Spinal cord (tissue), 10 donors: Measurements from ENCODE around the gene GSG1L. TPM values are rescaled to one million over a fixed set of nuclear protein-coding genes. Genes with fewer than 3 reads are reported as not detected.

Experiments used
- DNase-seq, 6 donors: peaks; one replicate each; pipeline versions ENCODE4 v3.0.0 to v3.0.0-alpha.2; 2013 to 2015; ENCODE audit warnings: low spot score in 6 of 6, low read depth in 4 of 6
- H3K27ac ChIP-seq: one replicate; pipeline ENCODE4 v1.5.1; 2013; ENCODE audit warnings: low read depth, low read length, control low read depth
- H3K27me3 ChIP-seq: one replicate; pipeline ENCODE4 v1.6.1; 2013; ENCODE audit warnings: low read length; ENCODE audit not compliant: control insufficient read depth, insufficient read depth
- H3K36me3 ChIP-seq: one replicate; pipeline ENCODE4 v1.6.1; 2013; ENCODE audit warnings: low read length; ENCODE audit not compliant: control insufficient read depth, insufficient read depth
- H3K4me1 ChIP-seq: one replicate; pipeline ENCODE4 v1.6.1; 2013; ENCODE audit warnings: low read length; ENCODE audit not compliant: control insufficient read depth, insufficient read depth
- H3K4me3 ChIP-seq: one replicate; pipeline ENCODE4 v1.5.1; 2013; ENCODE audit warnings: low read depth, low read length, control low read depth
- H3K9me3 ChIP-seq: one replicate; pipeline ENCODE4 v1.6.1; 2013; ENCODE audit warnings: low read length; ENCODE audit not compliant: control insufficient read depth, insufficient read depth
- WGBS: methylation state at CpG from one replicate; pipeline ENCODE4 v1.1.5; 2013; ENCODE audit warnings: missing lambda C conversion rate; ENCODE audit not compliant: insufficient coverage; 5-methylcytosine and 5-hydroxymethylcytosine counted together
- polyA plus RNA-seq, 2 donors: library from polyadenylated mRNA; unstranded; fragments of 120-200 nt; gene quantifications; one replicate each; pipeline ENCODE4 v1.2.1, GENCODE V29; 2013; ENCODE audit not compliant: insufficient read length in 2 of 2
- total RNA-seq, 2 donors: library from RNA; depleted of rRNA in 1 of 2; stranded (reverse); fragments of 120-200 nt in 1 of 2; fragments of >200 nt in 1 of 2; gene quantifications; one replicate each; pipeline versions ENCODE4 v1.2.3 to v1.2.4, GENCODE V29; 2013 to 2014
- donor health status: healthy.

GSG1L gene
- total and polyA plus RNA-seq, 4 donors, result 7.5 to 26.1 (median 18.0) TPM

DNA sequence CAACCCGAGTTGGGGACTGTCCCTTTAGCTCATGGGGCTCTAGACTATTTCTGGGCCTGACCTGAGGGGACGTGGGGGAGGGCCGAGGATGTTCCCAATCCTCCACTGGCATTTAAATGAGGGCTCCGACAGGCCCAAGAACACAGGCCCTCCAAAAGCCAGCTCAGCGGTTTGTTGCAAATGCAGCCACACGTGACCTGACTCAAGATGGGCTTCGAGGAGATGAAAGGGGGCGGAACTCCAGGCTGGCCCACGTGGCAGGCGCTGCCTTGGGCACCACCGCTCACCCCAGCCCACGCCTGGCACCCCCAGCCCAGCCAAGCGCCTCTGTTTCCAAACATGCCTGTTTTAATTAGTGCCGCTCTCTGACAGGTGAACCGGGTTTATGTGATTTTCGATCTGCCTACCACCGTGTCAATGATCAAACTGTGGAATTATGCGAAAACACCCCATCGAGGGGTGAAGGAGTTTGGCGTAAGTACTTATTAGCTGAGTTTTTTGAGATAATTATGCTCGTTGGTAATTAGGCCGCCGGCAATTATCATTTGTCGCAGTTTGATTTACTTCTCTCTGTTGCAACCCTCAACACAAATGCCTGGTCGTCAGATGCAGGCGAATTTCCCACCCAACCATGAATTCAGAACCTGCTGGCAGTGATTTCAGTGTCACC lies 286.8 kb downstream of the GSG1L start:
- Histone ChIP-seq H3K9me3 (no peaks in the 10 kb centered on the region), H3K4me3 (no peak overlapping the region), H3K27me3 (no peaks in the 10 kb centered on the region), H3K36me3 (peaks cover 58% of the 10 kb centered on the region), H3K27ac (no peak overlapping the region), H3K4me1 (peaks cover 68% of the 10 kb centered on the region)
- peak in 4 of 6 donors; percentile 48 to 89 (median 69) for DNase-seq
- 41% methylated on average over 17 of the region's 26 CpGs for WGBS

GRCh38 chr16:27775254-27775653 lies 288.3 kb downstream of the GSG1L start:
- H3K36me3 ChIP-seq, result peaks cover 72% of the 10 kb centered on the region
- no peak for DNase-seq
- no peak overlapping the region for H3K4me3 ChIP-seq
- H3K4me1 ChIP-seq, result peaks cover 68% of the 10 kb centered on the region
- 96% methylated on average over 7 of the region's 8 CpGs for WGBS
- H3K27ac ChIP-seq, result no peak overlapping the region
- no peaks in the 10 kb centered on the region for H3K27me3 ChIP-seq
- no peaks in the 10 kb centered on the region for H3K9me3 ChIP-seq

GRCh38 chr16:27774779-27775178 lies 288.7 kb downstream of the GSG1L start:
- Histone ChIP-seq H3K4me1 (peaks cover 65% of the 10 kb centered on the region), H3K27ac (no peak overlapping the region), H3K36me3 (peaks cover 75% of the 10 kb centered on the region), H3K9me3 (no peaks in the 10 kb centered on the region), H3K27me3 (no peaks in the 10 kb centered on the region), H3K4me3 (no peak overlapping the region)
- 87% methylated on average over 22 of the region's 22 CpGs for WGBS
- no peak for DNase-seq

DNA sequence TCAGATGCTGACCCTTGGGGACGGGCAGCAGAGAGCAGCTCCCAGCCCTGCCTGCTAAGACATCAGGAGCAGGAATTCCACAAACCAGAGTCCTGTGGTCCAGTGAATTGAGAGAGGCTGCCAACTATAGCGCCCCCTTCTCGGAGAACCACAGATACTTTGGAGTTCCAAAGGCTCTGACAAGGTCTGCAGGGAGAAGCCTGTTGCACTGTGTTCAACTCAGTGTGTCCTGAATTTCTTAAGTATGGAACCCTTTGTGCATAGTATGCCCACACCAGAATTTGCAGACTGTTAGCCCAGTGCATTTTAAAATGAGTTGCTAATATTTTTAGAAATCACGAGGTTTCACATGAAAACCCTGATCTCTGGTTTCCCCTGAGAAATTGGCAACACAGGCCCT lies 290.2 kb downstream of the GSG1L start:
- no peak for DNase-seq
- H3K4me1 ChIP-seq, result peaks cover 55% of the 10 kb centered on the region
- no peaks in the 10 kb centered on the region for H3K27me3 ChIP-seq
- WGBS, result 94% methylated on average over 3 of the region's 4 CpGs
- H3K36me3 ChIP-seq, result peaks cover 76% of the 10 kb centered on the region
- H3K9me3 ChIP-seq, result no peaks in the 10 kb centered on the region
- H3K27ac ChIP-seq, result no peak overlapping the region
- no peak overlapping the region for H3K4me3 ChIP-seq

- peaks cover 75% of the 10 kb centered on the region for H3K36me3 ChIP-seq
- H3K4me1 ChIP-seq, result peaks cover 45% of the 10 kb centered on the region
- 88% methylated on average over 6 of the region's 8 CpGs for WGBS
- H3K4me3 ChIP-seq, result no peak overlapping the region
- no peaks in the 10 kb centered on the region for H3K9me3 ChIP-seq
- no peak overlapping the region for H3K27ac ChIP-seq
- no peaks in the 10 kb centered on the region for H3K27me3 ChIP-seq
- DNase-seq, result peak in 1 of 6 donors; percentile 60
These were observed 291.3 kb downstream of the GSG1L start for GRCh38 chr16:27772093-27772825.

- Histone ChIP-seq H3K9me3 (no peaks in the 10 kb centered on the region), H3K4me3 (no peak overlapping the region), H3K4me1 (peaks cover 43% of the 10 kb centered on the region), H3K27ac (no peak overlapping the region), H3K36me3 (peaks cover 79% of the 10 kb centered on the region), H3K27me3 (no peaks in the 10 kb centered on the region)
- DNase-seq, result peak in 1 of 6 donors; percentile 27
- WGBS, result 72% methylated on average over 13 of the region's 16 CpGs
These were observed 292.2 kb downstream of the GSG1L start for GRCh38 chr16:27771201-27771910.

GRCh38 chr16:27770271-27771196 lies 293.0 kb downstream of the GSG1L start:
- Histone ChIP-seq H3K27ac (no peak overlapping the region), H3K9me3 (no peaks in the 10 kb centered on the region), H3K4me3 (no peak overlapping the region), H3K36me3 (peaks cover 77% of the 10 kb centered on the region), H3K4me1 (peaks cover 39% of the 10 kb centered on the region), H3K27me3 (no peaks in the 10 kb centered on the region)
- whole genome bisulfite sequencing, result 75% methylated on average over 13 of the region's 17 CpGs
- DNase-seq, result peak in 1 of 6 donors; percentile 39

DNA sequence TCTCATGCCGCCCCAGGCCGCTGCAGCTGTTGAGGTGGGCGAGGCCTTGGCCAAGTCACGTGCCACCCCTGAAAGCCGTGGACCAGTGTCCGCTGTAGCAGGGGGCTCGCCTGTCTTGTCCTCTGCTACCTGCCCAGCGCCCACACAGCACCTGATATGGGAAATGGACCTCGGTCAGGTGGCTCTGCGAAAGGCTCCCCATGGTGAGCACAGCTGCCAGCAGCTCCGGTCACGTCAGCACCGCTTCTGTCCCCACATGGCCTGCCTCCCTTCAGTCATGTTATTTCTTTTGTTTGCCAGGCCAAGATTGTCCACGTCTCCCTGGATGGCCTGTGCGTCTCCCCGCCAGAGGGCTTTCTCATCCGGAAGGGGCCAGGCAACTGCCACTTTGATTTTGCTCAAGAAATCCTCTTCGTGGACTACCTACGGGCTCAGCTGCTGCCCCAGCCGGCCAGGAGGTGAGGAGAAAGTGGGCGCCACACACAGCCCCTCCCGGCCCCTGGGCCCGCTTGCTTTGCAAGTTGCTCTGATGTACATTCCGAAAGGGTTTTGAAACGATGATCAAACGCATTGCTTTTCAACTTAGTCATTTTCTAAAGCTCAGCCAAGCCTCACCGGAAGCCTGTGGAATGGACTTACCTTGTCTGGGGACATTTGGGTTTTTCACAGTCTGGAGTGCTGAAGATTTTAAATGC lies 293.8 kb downstream of the GSG1L start:
- Histone ChIP-seq H3K27ac (peak overlapping the region; percentile 29), H3K4me3 (no peak overlapping the region), H3K9me3 (no peaks in the 10 kb centered on the region), H3K4me1 (peaks cover 35% of the 10 kb centered on the region), H3K27me3 (no peaks in the 10 kb centered on the region), H3K36me3 (peaks cover 73% of the 10 kb centered on the region)
- peak in 1 of 6 donors; percentile 29 for DNase-seq
- 67% methylated on average over 26 of the region's 27 CpGs for WGBS
